Neural progenitor cell (in vitro differentiated cells): Measurements from ENCODE around the gene TTC21B. TPM values are rescaled to one million over a fixed set of nuclear protein-coding genes. Genes with fewer than 3 reads are reported as not detected.

ENCODE experiments used
- DNase-seq: peaks from one replicate; pipeline ENCODE4 v3.0.0-alpha.2; 2016; ENCODE audit warnings: low spot score
- H2AFZ ChIP-seq: fragments of 200-600 bp; sonication (generic); replicated peaks from 2 replicates; pipeline ENCODE4 v1.6.1; 2016; ENCODE audit warnings: antibody characterized with exemption
- H3F3A ChIP-seq: fragments of 200-600 bp; sonication (generic); 2 replicates; pipeline ENCODE4 v1.6.1; 2016; ENCODE audit warnings: antibody characterized with exemption, low read depth
- H3K27ac ChIP-seq: fragments of 200-600 bp; sonication (generic); 2 replicates; pipeline ENCODE4 v1.5.1; 2016; ENCODE audit warnings: mild to moderate bottlenecking
- H3K27me3 ChIP-seq: fragments of 200-600 bp; sonication (generic); 2 replicates; pipeline ENCODE4 v1.6.1; 2016; ENCODE audit warnings: mild to moderate bottlenecking, moderate library complexity
- H3K36me3 ChIP-seq: fragments of 200-600 bp; sonication (generic); 2 replicates; pipeline ENCODE4 v1.5.1; 2016
- H3K4me1 ChIP-seq: fragments of 200-600 bp; sonication (generic); 2 replicates; pipeline ENCODE4 v1.6.1; 2016; ENCODE audit warnings: mixed run types
- H3K4me2 ChIP-seq: fragments of 200-600 bp; sonication (generic); 2 replicates; pipeline ENCODE4 v1.6.1; 2016
- H3K4me3 ChIP-seq: fragments of 200-600 bp; sonication (generic); 2 replicates; pipeline ENCODE4 v1.5.1; 2016
- H3K79me2 ChIP-seq: fragments of 200-600 bp; sonication (generic); 2 replicates; pipeline ENCODE4 v1.6.1; 2016; ENCODE audit warnings: low read depth
- H3K9ac ChIP-seq: fragments of 200-600 bp; sonication (generic); 2 replicates; pipeline ENCODE4 v1.6.1; 2016
- H3K9me3 ChIP-seq: fragments of 200-600 bp; sonication (generic); 2 replicates; pipeline ENCODE4 v1.5.1; 2016; ENCODE audit warnings: low read depth
- H4K20me1 ChIP-seq: fragments of 200-600 bp; sonication (generic); 2 replicates; pipeline ENCODE4 v1.6.1; 2016; ENCODE audit warnings: low read depth
- H3K27ac Mint-ChIP-seq: 3 replicates; pipeline ENCODE4 v1.8.0; 2021; ENCODE audit warnings: mixed read lengths
- H3K27me3 Mint-ChIP-seq: 2 replicates; pipeline ENCODE4 v1.8.0; 2022; ENCODE audit warnings: low read depth, mild to moderate bottlenecking, inconsistent platforms, moderate library complexity, mixed read lengths; ENCODE audit not compliant: insufficient read depth
- H3K36me3 Mint-ChIP-seq: 3 replicates; pipeline ENCODE4 v1.8.0; 2021; ENCODE audit warnings: mixed read lengths
- H3K4me1 Mint-ChIP-seq: 3 replicates; pipeline ENCODE4 v1.8.0; 2021; ENCODE audit warnings: mixed read lengths
- H3K4me3 Mint-ChIP-seq: 3 replicates; pipeline ENCODE4 v1.8.0; 2021; ENCODE audit warnings: mild to moderate bottlenecking, moderate library complexity, mixed read lengths
- H3K9me3 Mint-ChIP-seq: 3 replicates; pipeline ENCODE4 v1.8.0; 2020; ENCODE audit warnings: mixed read lengths
- EZH2 ChIP-seq: fragments of 200-600 bp; sonication (generic); IDR thresholded peaks from 2 replicates; pipeline ENCODE4 v1.6.1; 2017; ENCODE audit warnings: antibody characterized with exemption, mild to moderate bottlenecking, moderate library complexity
- EZH2phosphoT487 ChIP-seq: fragments of 200-600 bp; sonication (generic); IDR thresholded peaks from 2 replicates; pipeline ENCODE4 v1.6.1; 2017; ENCODE audit warnings: antibody characterized with exemption
- total RNA-seq: library from RNA; depleted of rRNA; stranded (reverse); fragments of >200 nt; gene quantifications from 2 replicates; pipeline ENCODE4 v1.2.3, GENCODE V29; 2015; ENCODE audit warnings: low replicate concordance
- TF ChIP-seq, protein P1 (sequence below): fragments of 200-600 bp; sonication (generic); IDR thresholded peaks from 2 replicates; pipeline ENCODE4 v1.5.1; 2017; ENCODE audit warnings: antibody characterized with exemption, mild to moderate bottlenecking

Gene TTC21B
- total RNA-seq, 1 donor from 2014 or later: 46.9 TPM

DNA sequence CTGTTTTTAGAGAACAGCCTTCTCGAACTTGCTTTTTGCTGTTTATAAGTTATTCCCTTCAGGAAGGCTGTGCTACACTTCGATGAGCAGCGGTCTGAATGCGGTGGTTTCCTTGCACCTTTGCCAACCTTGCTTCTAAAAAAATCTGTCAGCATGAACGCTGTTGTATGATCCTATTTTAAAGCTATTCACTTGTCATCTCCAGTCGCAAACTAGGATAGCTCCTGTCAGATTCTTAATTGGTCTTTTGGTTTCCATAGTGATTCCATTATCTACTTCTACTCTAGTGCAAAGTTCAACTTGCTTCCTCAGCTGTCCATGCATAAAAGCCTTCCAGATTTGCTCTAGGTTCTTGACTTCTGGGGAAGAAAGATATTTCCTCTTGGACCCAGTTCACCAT lies 83.2 kb downstream of the TTC21B start:
- Mint-ChIP-seq H3K27me3 (no peaks in the 10 kb centered on the region), H3K9me3 (no peaks in the 10 kb centered on the region), H3K4me1 (peaks cover 32% of the 10 kb centered on the region), H3K27ac (peak overlapping the region; percentile 26), H3K36me3 (peaks cover 14% of the 10 kb centered on the region), H3K4me3 (no peak overlapping the region)
- TF ChIP-seq EZH2phosphoT487 (no peak), EZH2 (no peak)
- TF ChIP-seq, protein P1, sequence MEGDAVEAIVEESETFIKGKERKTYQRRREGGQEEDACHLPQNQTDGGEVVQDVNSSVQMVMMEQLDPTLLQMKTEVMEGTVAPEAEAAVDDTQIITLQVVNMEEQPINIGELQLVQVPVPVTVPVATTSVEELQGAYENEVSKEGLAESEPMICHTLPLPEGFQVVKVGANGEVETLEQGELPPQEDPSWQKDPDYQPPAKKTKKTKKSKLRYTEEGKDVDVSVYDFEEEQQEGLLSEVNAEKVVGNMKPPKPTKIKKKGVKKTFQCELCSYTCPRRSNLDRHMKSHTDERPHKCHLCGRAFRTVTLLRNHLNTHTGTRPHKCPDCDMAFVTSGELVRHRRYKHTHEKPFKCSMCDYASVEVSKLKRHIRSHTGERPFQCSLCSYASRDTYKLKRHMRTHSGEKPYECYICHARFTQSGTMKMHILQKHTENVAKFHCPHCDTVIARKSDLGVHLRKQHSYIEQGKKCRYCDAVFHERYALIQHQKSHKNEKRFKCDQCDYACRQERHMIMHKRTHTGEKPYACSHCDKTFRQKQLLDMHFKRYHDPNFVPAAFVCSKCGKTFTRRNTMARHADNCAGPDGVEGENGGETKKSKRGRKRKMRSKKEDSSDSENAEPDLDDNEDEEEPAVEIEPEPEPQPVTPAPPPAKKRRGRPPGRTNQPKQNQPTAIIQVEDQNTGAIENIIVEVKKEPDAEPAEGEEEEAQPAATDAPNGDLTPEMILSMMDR: no peak
- H3K79me2 ChIP-seq: no peaks in the 10 kb centered on the region
- H3K27ac ChIP-seq: no peak overlapping the region
- H3K4me2 ChIP-seq: no peak overlapping the region
- H3K9ac ChIP-seq: no peak overlapping the region
- no peaks in the 10 kb centered on the region for H3F3A ChIP-seq
- H4K20me1 ChIP-seq: no peaks in the 10 kb centered on the region
- H3K27me3 ChIP-seq: no peaks in the 10 kb centered on the region
- no peak for DNase-seq
- no peaks in the 10 kb centered on the region for H3K4me1 ChIP-seq
- H3K36me3 ChIP-seq: no peaks in the 10 kb centered on the region
- no peak overlapping the region for H2AFZ ChIP-seq
- H3K9me3 ChIP-seq: no peaks in the 10 kb centered on the region
- no peak overlapping the region for H3K4me3 ChIP-seq

DNA sequence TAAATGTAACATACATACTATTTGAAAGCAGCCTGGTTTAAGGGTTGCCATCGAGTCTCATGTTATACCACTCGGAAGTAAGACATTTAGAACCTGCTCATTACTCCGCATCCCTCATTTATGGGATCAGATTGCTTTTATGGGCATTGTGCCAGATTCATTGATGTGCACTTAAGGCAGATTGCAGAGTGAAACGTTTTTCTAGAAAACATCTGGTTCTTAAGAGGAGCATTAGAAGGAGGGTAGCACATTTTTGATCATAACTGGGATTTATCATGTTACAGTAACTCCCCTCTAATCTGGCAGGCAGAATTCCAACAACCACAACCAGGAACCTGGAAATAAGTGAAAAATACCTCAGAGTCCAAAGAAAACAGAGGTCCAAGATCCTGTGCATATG lies 85.4 kb downstream of the TTC21B start:
- TF ChIP-seq EZH2: no peak
- TF ChIP-seq, protein P1: no peak
- no peak for TF ChIP-seq EZH2phosphoT487
- Mint-ChIP-seq H3K4me1 (peaks cover 51% of the 10 kb centered on the region), H3K36me3 (peaks cover 14% of the 10 kb centered on the region), H3K27me3 (no peaks in the 10 kb centered on the region), H3K27ac (peak overlapping the region; percentile 44), H3K4me3 (no peak overlapping the region), H3K9me3 (no peaks in the 10 kb centered on the region)
- Histone ChIP-seq H3K4me2 (no peak overlapping the region), H4K20me1 (peaks cover 3% of the 10 kb centered on the region), H3K27me3 (no peaks in the 10 kb centered on the region), H3K36me3 (no peaks in the 10 kb centered on the region), H3K27ac (no peak overlapping the region), H3F3A (no peaks in the 10 kb centered on the region), H3K4me1 (peaks cover 5% of the 10 kb centered on the region), H3K4me3 (no peak overlapping the region), H3K79me2 (no peaks in the 10 kb centered on the region), H2AFZ (no peak overlapping the region), H3K9me3 (no peaks in the 10 kb centered on the region), H3K9ac (no peak overlapping the region)
- no peak for DNase-seq

DNA sequence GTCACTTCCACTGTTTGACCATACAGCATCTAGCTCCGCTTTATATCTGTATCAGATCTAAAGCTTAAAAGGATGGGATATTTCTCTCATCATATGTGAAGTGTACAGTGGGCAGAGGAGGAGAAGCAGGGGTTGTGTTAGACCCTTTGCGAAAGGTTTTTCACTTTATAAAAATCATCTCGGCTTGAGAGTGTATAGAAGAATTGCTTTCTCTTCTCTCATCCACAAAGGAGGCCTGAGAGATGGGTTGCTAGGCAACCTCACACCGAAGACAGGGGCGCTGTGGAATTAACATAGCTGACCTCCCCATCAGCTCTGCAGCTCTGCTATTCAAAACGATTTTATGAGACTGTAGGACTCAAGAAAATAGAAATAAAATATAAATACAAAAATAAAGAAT lies 89.3 kb downstream of the TTC21B start:
- Histone ChIP-seq H3K4me3 (no peak overlapping the region), H3K36me3 (no peaks in the 10 kb centered on the region), H3K4me1 (peaks cover 5% of the 10 kb centered on the region), H2AFZ (no peak overlapping the region), H3K27ac (no peak overlapping the region), H3K79me2 (no peaks in the 10 kb centered on the region), H3K9me3 (no peaks in the 10 kb centered on the region), H4K20me1 (peaks cover 3% of the 10 kb centered on the region), H3K27me3 (no peaks in the 10 kb centered on the region), H3F3A (no peaks in the 10 kb centered on the region), H3K4me2 (peak overlapping the region; percentile 18), H3K9ac (no peak overlapping the region)
- DNase-seq: peak; percentile 71
- H3K4me3 Mint-ChIP-seq: peak overlapping the region; percentile 71
- H3K36me3 Mint-ChIP-seq: peaks cover 20% of the 10 kb centered on the region
- H3K27ac Mint-ChIP-seq: peak overlapping the region; percentile 93
- peaks cover 2% of the 10 kb centered on the region for H3K27me3 Mint-ChIP-seq
- TF ChIP-seq EZH2phosphoT487 (no peak), EZH2 (no peak)
- TF ChIP-seq, protein P1: no peak
- peaks cover 19% of the 10 kb centered on the region for H3K9me3 Mint-ChIP-seq
- H3K4me1 Mint-ChIP-seq: peaks cover 50% of the 10 kb centered on the region
